ENCODE data around the gene NCKAP5. TPM values are rescaled to one million over a fixed set of nuclear protein-coding genes. Genes with fewer than 3 reads are reported as not detected.

NCKAP5 gene
- total and polyA plus RNA-seq, 2 of the 13 experiments (the other 11 are each of a cell fraction or from before 2014, with no cell fraction given) = 0.01 TPM; not detected in 1

DNA sequence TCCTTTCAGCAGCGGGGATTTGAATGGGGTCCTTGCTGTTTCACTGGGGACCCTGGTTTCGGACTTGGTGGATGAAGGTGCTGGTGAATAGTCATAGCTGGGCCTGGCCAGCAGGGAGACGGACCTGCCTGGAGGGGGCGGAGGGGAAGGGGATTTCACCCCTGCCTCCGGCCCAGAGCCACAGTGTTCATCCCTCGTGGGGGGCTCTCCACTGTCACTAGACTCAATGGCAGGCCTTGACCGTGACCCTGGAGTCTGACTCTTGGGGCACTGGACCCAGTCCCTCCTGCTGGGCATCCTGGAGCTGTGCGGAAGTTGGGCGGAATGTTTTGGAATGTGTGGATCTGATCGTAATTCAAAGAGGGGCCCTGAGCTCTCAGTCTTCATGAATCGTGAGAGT lies 784.4 kb downstream of the NCKAP5 start:
- Histone ChIP-seq H3K36me3 (replicated peaks in 1 of 2; ENCODE audit: control insufficient read depth in 1 of 2, insufficient read depth in 2 of 2, low read length in 2 of 2) (no peaks in the 10 kb centered on the region), H3K4me1 (ENCODE audit: insufficient read depth, low read length) (no peaks in the 10 kb centered on the region), H3K79me2 (ENCODE audit: insufficient read depth, low read length) (no peaks in the 10 kb centered on the region), H3K27ac (ENCODE audit: extremely low read length, insufficient read depth, low read length) (no peak overlapping the region), H3K9me3 (ENCODE audit: low read length) (peaks cover 14% of the 10 kb centered on the region), H3K4me3 (replicated peaks in 1 of 3; ENCODE audit: insufficient read depth in 1 of 3, low read depth in 2 of 3, low read length in 3 of 3) (no peak overlapping the region), H3K9ac (ENCODE audit: insufficient read depth, low read depth, low read length) (no peak overlapping the region), H4K20me1 (ENCODE audit: insufficient read depth, low read length) (no peaks in the 10 kb centered on the region), H3K4me2 (ENCODE audit: low read depth, low read length) (no peak overlapping the region), H3K27me3 (ENCODE audit: control insufficient read depth in 1 of 2, insufficient read depth in 2 of 2, low read length in 2 of 2) (no peaks in the 10 kb centered on the region), H2AFZ (ENCODE audit: low read length) (no peak overlapping the region)
- no peak for TF ChIP-seq ZBTB1 (CRISPR knock-in tag; IDR thresholded peaks at IDR 0.05; ENCODE audit: borderline replicate concordance)
- TF ChIP-seq ZNF160 (CRISPR knock-in tag; IDR thresholded peaks at IDR 0.05) = no peak
- no peak for TF ChIP-seq ISL2 (CRISPR knock-in tag; IDR thresholded peaks at IDR 0.05)
- TF ChIP-seq KAT7 (CRISPR knock-in tag; IDR thresholded peaks at IDR 0.05; ENCODE audit: borderline replicate concordance) = no peak
- TF ChIP-seq, protein P1, sequence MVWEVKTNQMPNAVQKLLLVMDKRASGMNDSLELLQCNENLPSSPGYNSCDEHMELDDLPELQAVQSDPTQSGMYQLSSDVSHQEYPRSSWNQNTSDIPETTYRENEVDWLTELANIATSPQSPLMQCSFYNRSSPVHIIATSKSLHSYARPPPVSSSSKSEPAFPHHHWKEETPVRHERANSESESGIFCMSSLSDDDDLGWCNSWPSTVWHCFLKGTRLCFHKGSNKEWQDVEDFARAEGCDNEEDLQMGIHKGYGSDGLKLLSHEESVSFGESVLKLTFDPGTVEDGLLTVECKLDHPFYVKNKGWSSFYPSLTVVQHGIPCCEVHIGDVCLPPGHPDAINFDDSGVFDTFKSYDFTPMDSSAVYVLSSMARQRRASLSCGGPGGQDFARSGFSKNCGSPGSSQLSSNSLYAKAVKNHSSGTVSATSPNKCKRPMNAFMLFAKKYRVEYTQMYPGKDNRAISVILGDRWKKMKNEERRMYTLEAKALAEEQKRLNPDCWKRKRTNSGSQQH (CRISPR knock-in tag; IDR thresholded peaks at IDR 0.05; ENCODE audit: low read depth) = no peak
- TF ChIP-seq SOX5 (CRISPR knock-in tag; IDR thresholded peaks at IDR 0.05; ENCODE audit: borderline replicate concordance) = no peak
- TF ChIP-seq, protein P2, sequence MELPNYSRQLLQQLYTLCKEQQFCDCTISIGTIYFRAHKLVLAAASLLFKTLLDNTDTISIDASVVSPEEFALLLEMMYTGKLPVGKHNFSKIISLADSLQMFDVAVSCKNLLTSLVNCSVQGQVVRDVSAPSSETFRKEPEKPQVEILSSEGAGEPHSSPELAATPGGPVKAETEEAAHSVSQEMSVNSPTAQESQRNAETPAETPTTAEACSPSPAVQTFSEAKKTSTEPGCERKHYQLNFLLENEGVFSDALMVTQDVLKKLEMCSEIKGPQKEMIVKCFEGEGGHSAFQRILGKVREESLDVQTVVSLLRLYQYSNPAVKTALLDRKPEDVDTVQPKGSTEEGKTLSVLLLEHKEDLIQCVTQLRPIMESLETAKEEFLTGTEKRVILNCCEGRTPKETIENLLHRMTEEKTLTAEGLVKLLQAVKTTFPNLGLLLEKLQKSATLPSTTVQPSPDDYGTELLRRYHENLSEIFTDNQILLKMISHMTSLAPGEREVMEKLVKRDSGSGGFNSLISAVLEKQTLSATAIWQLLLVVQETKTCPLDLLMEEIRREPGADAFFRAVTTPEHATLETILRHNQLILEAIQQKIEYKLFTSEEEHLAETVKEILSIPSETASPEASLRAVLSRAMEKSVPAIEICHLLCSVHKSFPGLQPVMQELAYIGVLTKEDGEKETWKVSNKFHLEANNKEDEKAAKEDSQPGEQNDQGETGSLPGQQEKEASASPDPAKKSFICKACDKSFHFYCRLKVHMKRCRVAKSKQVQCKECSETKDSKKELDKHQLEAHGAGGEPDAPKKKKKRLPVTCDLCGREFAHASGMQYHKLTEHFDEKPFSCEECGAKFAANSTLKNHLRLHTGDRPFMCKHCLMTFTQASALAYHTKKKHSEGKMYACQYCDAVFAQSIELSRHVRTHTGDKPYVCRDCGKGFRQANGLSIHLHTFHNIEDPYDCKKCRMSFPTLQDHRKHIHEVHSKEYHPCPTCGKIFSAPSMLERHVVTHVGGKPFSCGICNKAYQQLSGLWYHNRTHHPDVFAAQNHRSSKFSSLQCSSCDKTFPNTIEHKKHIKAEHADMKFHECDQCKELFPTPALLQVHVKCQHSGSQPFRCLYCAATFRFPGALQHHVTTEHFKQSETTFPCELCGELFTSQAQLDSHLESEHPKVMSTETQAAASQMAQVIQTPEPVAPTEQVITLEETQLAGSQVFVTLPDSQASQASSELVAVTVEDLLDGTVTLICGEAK (IDR thresholded peaks at IDR 0.05) = no peak
- TF ChIP-seq, protein P2 (CRISPR knock-in tag; IDR thresholded peaks at IDR 0.05) = no peak
- TF ChIP-seq GLI4 (CRISPR knock-in tag; IDR thresholded peaks at IDR 0.05; ENCODE audit: borderline replicate concordance) = no peak
- TF ChIP-seq ATF1 (CRISPR knock-in tag; IDR thresholded peaks at IDR 0.05) = no peak
- no peak for TF ChIP-seq ARNTL (CRISPR knock-in tag; IDR thresholded peaks at IDR 0.05)
- TF ChIP-seq REL (CRISPR knock-in tag; conservative IDR thresholded peaks at IDR 0.05) = no peak
- no peak for TF ChIP-seq MAFF (IDR thresholded peaks at IDR 0.05; ENCODE audit: low read depth, low read length)
- in situ Hi-C loops (cut with HindIII; ENCODE audit: extremely low pct_ligation_motif_present, low pct_unique_long_range_greater_than_20kb) (no loop called here), intact Hi-C loops (cut with micrococcal nuclease; ENCODE audit: unreplicated experiment) (no loop called here)
- DNase-seq (ENCODE audit: low spot score) = no peak
- no peak for ATAC-seq
- POLR2A ChIA-PET = no interaction called here
- FAIRE-seq = no peak
- BruUV-seq (replicated peaks) = no TSS peak
- CTCF ChIA-PET (ENCODE audit: low intra/inter-chr PET ratio, low total read pairs) = no interaction called here
- WGBS (ENCODE audit: low lambda C conversion rate) = 66% methylated on average over 5 of the region's 11 CpGs

Data from HepG2 (cell line).